GM23248 (cell line): ENCODE results near the gene MTHFR. TPM values are rescaled to one million over a fixed set of nuclear protein-coding genes. Genes with fewer than 3 reads are reported as not detected.

ENCODE experiments used
- DNase-seq: peaks from one replicate; pipeline ENCODE4 v3.0.0-alpha.2; 2015
- H2AFZ ChIP-seq: fragments of 200-600 bp; sonication (generic); 2 replicates; pipeline ENCODE4 v1.6.1; 2016; ENCODE audit warnings: antibody characterized with exemption
- H3F3A ChIP-seq: fragments of 200-600 bp; sonication (generic); 2 replicates; pipeline ENCODE4 v1.6.1; 2016; ENCODE audit warnings: mild to moderate bottlenecking, antibody characterized with exemption, mixed run types; ENCODE audit not compliant: insufficient read depth
- H3K27ac ChIP-seq: fragments of 200-600 bp; sonication (generic); 2 replicates; pipeline ENCODE4 v1.5.1; 2016; ENCODE audit warnings: mild to moderate bottlenecking
- H3K27me3 ChIP-seq: fragments of 200-600 bp; sonication (generic); replicated peaks from 2 replicates; pipeline ENCODE4 v1.6.1; 2016; ENCODE audit warnings: mild to moderate bottlenecking; ENCODE audit not compliant: insufficient read depth
- H3K36me3 ChIP-seq: fragments of 200-600 bp; sonication (generic); 2 replicates; pipeline ENCODE4 v1.6.1; 2016; ENCODE audit warnings: low read depth, mild to moderate bottlenecking
- H3K4me1 ChIP-seq: fragments of 200-600 bp; sonication (generic); 2 replicates; pipeline ENCODE4 v1.6.1; 2016; ENCODE audit warnings: mild to moderate bottlenecking; ENCODE audit not compliant: insufficient read depth
- H3K4me2 ChIP-seq: fragments of 200-600 bp; sonication (generic); one replicate; pipeline ENCODE4 v1.6.1; 2016; ENCODE audit warnings: mild to moderate bottlenecking; ENCODE audit not compliant: unreplicated experiment
- H3K4me3 ChIP-seq: fragments of 200-600 bp; sonication (generic); 2 replicates; pipeline ENCODE4 v1.5.1; 2016; ENCODE audit warnings: mild to moderate bottlenecking
- H3K79me2 ChIP-seq: fragments of 200-600 bp; sonication (generic); 2 replicates; pipeline ENCODE4 v1.6.1; 2016; ENCODE audit warnings: mild to moderate bottlenecking; ENCODE audit not compliant: insufficient read depth
- H3K9ac ChIP-seq: fragments of 200-600 bp; sonication (generic); 2 replicates; pipeline ENCODE4 v1.6.1; 2016; ENCODE audit warnings: mild to moderate bottlenecking
- H3K9me2 ChIP-seq: fragments of 200-600 bp; sonication (generic); 2 replicates; pipeline ENCODE4 v1.6.1; 2016; ENCODE audit warnings: mixed run types, mild to moderate bottlenecking, moderate library complexity; ENCODE audit not compliant: insufficient read depth
- H3K9me3 ChIP-seq: fragments of 200-600 bp; sonication (generic); one replicate; pipeline ENCODE4 v1.6.1; 2017; ENCODE audit warnings: low read depth
- H4K20me1 ChIP-seq: fragments of 200-600 bp; sonication (generic); 2 replicates; pipeline ENCODE4 v1.6.0; 2016; ENCODE audit not compliant: insufficient read depth
- EZH2 ChIP-seq: fragments of 200-600 bp; sonication (generic); IDR thresholded peaks from 2 replicates; pipeline ENCODE4 v1.6.1; 2018; ENCODE audit warnings: antibody characterized with exemption, mild to moderate bottlenecking; ENCODE audit not compliant: insufficient read depth, poor library complexity, severe bottlenecking
- EZH2phosphoT487 ChIP-seq: fragments of 200-600 bp; sonication (generic); IDR thresholded peaks from 2 replicates; pipeline ENCODE4 v1.6.1; 2018; ENCODE audit warnings: antibody characterized with exemption, moderate library complexity, mild to moderate bottlenecking, low read depth; ENCODE audit not compliant: insufficient read depth
- WGBS, 2 experiments: methylation state at CpG; one replicate each; pipeline ENCODE4 v1.1.6; 2015 to 2017; ENCODE audit warnings: low lambda C conversion rate in 2 of 2, low coverage in 1 of 2; ENCODE audit errors: missing lambda C conversion rate in 2 of 2; 5-methylcytosine and 5-hydroxymethylcytosine counted together
- in situ Hi-C: fragments of 300-500 bp; cut with MboI; formaldehyde crosslinking; loops from 2 replicates; pipeline ENCODE4 v1.15.0; 2020
- polyA plus RNA-seq: library from polyadenylated mRNA; unstranded; fragments of >200 nt; fragmentation: Nextera tagmentation; extraction: Ambion mirVana; gene quantifications from 2 replicates; pipeline ENCODE4 v1.2.1, GENCODE V29; 2016
- total RNA-seq: library from RNA; depleted of rRNA; stranded (reverse); fragments of >200 nt; shearing (Covaris generic); gene quantifications from 2 replicates; pipeline ENCODE4 v1.2.3, GENCODE V29; 2014

MTHFR gene
- total and polyA plus RNA-seq, 2 experiments from 2014 or later = 5.1 to 16.1 TPM

DNA sequence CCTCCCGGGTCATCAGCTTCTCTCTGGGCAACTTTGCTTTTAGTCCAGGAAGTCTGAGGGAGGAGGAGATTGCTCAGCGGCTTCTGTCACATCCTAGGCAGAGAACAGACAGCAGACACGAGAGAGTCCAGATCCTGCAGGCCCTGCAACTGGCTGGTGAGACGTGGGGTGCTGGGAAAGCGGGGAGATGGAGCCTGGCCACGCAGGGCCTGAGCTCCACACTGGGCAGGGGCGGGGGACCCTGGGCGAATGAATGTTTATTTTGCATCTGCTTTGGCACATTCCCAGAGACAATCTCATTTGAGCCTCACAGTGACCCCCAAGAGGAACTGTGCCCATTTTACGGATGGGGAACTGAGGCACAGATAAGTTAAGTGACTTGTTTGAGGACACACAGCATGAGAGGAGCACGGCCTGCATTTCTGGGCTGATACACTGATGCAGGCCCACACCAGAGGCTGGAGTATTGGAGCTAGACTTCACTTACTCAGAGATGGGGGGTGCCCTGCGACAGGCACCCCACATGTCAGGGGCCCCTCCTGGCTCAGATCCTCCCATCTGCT, 34.2 kb downstream of the MTHFR start:
- no peaks in the 10 kb centered on the region for H3K9me3 ChIP-seq
- no peak overlapping the region for H2AFZ ChIP-seq
- no peak overlapping the region for H3K9ac ChIP-seq
- in situ Hi-C loops = no loop called here
- H3K9me2 ChIP-seq = no peaks in the 10 kb centered on the region
- H3K4me3 ChIP-seq = no peak overlapping the region
- H3K4me2 ChIP-seq = no peak overlapping the region
- no peaks in the 10 kb centered on the region for H3K27me3 ChIP-seq
- no peaks in the 10 kb centered on the region for H4K20me1 ChIP-seq
- 63 to 69% methylated on average over 11 of the region's 11 CpGs for WGBS, 2 experiments
- H3K79me2 ChIP-seq = no peaks in the 10 kb centered on the region
- H3K27ac ChIP-seq = no peak overlapping the region
- no peaks in the 10 kb centered on the region for H3F3A ChIP-seq
- no peaks in the 10 kb centered on the region for H3K36me3 ChIP-seq
- TF ChIP-seq EZH2phosphoT487 = no peak
- no peak for TF ChIP-seq EZH2
- no peaks in the 10 kb centered on the region for H3K4me1 ChIP-seq
- no peak for DNase-seq

DNA sequence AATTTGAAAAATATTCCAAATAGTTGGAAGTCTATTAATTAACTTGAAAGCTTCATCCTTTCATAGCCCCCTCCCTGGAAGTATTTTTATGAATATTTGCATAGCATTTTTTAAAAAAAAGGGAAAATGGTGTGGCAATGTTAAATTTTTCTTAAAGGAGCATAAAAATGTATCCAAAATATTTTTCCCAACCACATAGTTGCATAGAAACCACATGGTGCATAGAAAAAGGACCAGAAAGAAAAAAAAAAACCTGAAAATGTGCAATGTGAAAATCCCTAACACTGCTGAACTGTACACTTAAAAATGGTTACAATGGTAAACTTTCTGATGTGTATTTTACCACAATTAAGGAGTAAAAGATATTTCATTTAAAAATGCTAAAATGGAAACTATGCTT, 35.8 kb downstream of the MTHFR start:
- H3K9ac ChIP-seq = no peak overlapping the region
- H3K9me3 ChIP-seq = no peaks in the 10 kb centered on the region
- no peaks in the 10 kb centered on the region for H3K27me3 ChIP-seq
- in situ Hi-C loops = no loop called here
- no peak overlapping the region for H3K27ac ChIP-seq
- no peaks in the 10 kb centered on the region for H3K4me1 ChIP-seq
- no peak overlapping the region for H3K4me3 ChIP-seq
- H3K9me2 ChIP-seq = no peaks in the 10 kb centered on the region
- TF ChIP-seq EZH2 (no peak), EZH2phosphoT487 (no peak)
- no peaks in the 10 kb centered on the region for H3F3A ChIP-seq
- H4K20me1 ChIP-seq = no peaks in the 10 kb centered on the region
- H2AFZ ChIP-seq = no peak overlapping the region
- no peaks in the 10 kb centered on the region for H3K36me3 ChIP-seq
- no peaks in the 10 kb centered on the region for H3K79me2 ChIP-seq
- no peak overlapping the region for H3K4me2 ChIP-seq
- no peak for DNase-seq

DNA sequence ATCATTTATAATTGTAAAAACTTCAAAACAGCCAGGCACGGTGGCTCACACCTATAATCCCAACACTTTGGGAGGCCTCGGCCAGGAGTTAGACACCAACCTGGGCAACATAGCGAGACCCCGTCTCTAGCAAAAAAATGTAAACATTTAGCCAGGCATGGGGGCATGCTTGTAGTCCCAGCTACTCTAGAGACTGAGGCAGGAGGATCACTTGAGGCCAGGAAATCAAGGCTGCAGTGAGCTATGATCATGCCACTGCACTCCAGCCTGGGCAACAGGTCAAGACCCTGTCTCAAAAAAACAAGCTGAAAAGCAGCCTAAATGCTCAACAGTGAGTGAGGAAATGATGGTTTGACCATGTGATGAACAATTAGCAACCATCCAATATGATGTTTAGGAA, 36.5 kb downstream of the MTHFR start:
- H3K4me2 ChIP-seq = no peak overlapping the region
- in situ Hi-C loops = no loop called here

DNA sequence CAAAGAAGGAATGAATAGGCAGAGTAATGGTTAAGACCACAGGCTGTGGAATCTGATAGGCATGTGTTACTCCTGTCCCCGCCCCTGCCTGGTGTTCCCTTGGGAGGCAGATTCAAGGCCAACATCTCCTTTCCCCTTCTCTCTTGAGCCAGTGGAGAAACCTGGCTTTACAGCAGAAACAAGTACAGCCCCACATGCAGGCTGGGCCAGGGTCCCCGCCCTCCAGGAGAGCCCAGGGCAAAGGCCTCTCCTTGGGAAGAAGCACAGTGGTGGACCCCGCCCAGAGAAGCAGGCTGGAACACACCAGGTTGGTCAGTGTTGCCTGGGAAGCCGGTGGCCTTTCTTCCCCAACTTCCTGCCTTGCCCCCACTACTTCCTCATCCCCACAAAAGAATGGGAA, 36.9 kb downstream of the MTHFR start:
- 29 to 47% methylated on average over 4 of the region's 4 CpGs for WGBS, 2 experiments
- no peaks in the 10 kb centered on the region for H3K4me1 ChIP-seq
- no peaks in the 10 kb centered on the region for H4K20me1 ChIP-seq
- TF ChIP-seq EZH2phosphoT487 = no peak
- TF ChIP-seq EZH2 = no peak
- H2AFZ ChIP-seq = no peak overlapping the region
- H3K36me3 ChIP-seq = no peaks in the 10 kb centered on the region
- DNase-seq = peak; percentile 22
- in situ Hi-C loops = no loop called here
- H3F3A ChIP-seq = no peaks in the 10 kb centered on the region
- H3K9me2 ChIP-seq = no peaks in the 10 kb centered on the region
- no peak overlapping the region for H3K9ac ChIP-seq
- no peak overlapping the region for H3K27ac ChIP-seq
- no peaks in the 10 kb centered on the region for H3K79me2 ChIP-seq
- H3K4me2 ChIP-seq = no peak overlapping the region
- no peaks in the 10 kb centered on the region for H3K27me3 ChIP-seq
- H3K9me3 ChIP-seq = no peaks in the 10 kb centered on the region
- H3K4me3 ChIP-seq = no peak overlapping the region

More for the DNA sequence above, 36.5 kb downstream of the MTHFR start:
- TF ChIP-seq EZH2 = no peak
- no peak for TF ChIP-seq EZH2phosphoT487
- no peak overlapping the region for H2AFZ ChIP-seq
- H4K20me1 ChIP-seq = no peaks in the 10 kb centered on the region
- H3K27ac ChIP-seq = no peak overlapping the region
- 64 to 67% methylated on average over 4 of the region's 4 CpGs for WGBS, 2 experiments
- no peaks in the 10 kb centered on the region for H3K4me1 ChIP-seq
- no peaks in the 10 kb centered on the region for H3K9me2 ChIP-seq
- H3K27me3 ChIP-seq = no peaks in the 10 kb centered on the region
- no peaks in the 10 kb centered on the region for H3K36me3 ChIP-seq
- H3K79me2 ChIP-seq = no peaks in the 10 kb centered on the region
- no peak overlapping the region for H3K4me3 ChIP-seq
- DNase-seq = no peak
- H3F3A ChIP-seq = no peaks in the 10 kb centered on the region
- H3K9ac ChIP-seq = no peak overlapping the region
- no peaks in the 10 kb centered on the region for H3K9me3 ChIP-seq
